Ishikawa (cell line): Measurements from ENCODE around the gene DNAJC21.

Source experiments
- CEBPB ChIP-seq: IDR thresholded peaks from 2 replicates; pipeline ENCODE4 v1.6.1; 2012
- CREB1 ChIP-seq: IDR thresholded peaks from 2 replicates; pipeline ENCODE4 v1.6.1; 2012; ENCODE audit warnings: low read depth
- EGR1 ChIP-seq: IDR thresholded peaks from 2 replicates; pipeline ENCODE4 v1.6.1; 2012
- EP300 ChIP-seq: IDR thresholded peaks from 2 replicates; pipeline ENCODE4 v1.6.1; 2012; ENCODE audit warnings: borderline replicate concordance
- FOXM1 ChIP-seq: IDR thresholded peaks from 2 replicates; pipeline ENCODE4 v1.6.1; 2012; ENCODE audit warnings: low read depth, borderline replicate concordance
- NFIC ChIP-seq: IDR thresholded peaks from 2 replicates; pipeline ENCODE4 v1.6.1; 2012
- RAD21 ChIP-seq: IDR thresholded peaks from 2 replicates; pipeline ENCODE4 v1.6.1; 2012; ENCODE audit warnings: low read depth
- TAF1 ChIP-seq: IDR thresholded peaks from 2 replicates; pipeline ENCODE4 v1.6.1; 2012; ENCODE audit warnings: low read depth, mild to moderate bottlenecking
- TCF12 ChIP-seq: IDR thresholded peaks from 2 replicates; pipeline ENCODE4 v1.6.1; 2012; ENCODE audit warnings: low read depth
- TEAD4 ChIP-seq: IDR thresholded peaks from 2 replicates; pipeline ENCODE4 v1.6.1; 2012
- YY1 ChIP-seq: IDR thresholded peaks from 2 replicates; pipeline ENCODE4 v1.6.1; 2012; ENCODE audit warnings: low read depth
- ZBTB7A ChIP-seq: IDR thresholded peaks from 2 replicates; pipeline ENCODE4 v1.6.1; 2012; ENCODE audit warnings: low read depth
- TF ChIP-seq, protein P1 (sequence below): IDR thresholded peaks from 2 replicates; pipeline ENCODE4 v1.6.1; 2012
- TF ChIP-seq, protein P2 (sequence below): IDR thresholded peaks from 2 replicates; pipeline ENCODE4 v1.6.1; 2012; ENCODE audit warnings: low read depth, mild to moderate bottlenecking
- TF ChIP-seq, protein P3 (sequence below): IDR thresholded peaks from 2 replicates; pipeline ENCODE4 v1.6.1; 2012

Gene DNAJC21

DNA sequence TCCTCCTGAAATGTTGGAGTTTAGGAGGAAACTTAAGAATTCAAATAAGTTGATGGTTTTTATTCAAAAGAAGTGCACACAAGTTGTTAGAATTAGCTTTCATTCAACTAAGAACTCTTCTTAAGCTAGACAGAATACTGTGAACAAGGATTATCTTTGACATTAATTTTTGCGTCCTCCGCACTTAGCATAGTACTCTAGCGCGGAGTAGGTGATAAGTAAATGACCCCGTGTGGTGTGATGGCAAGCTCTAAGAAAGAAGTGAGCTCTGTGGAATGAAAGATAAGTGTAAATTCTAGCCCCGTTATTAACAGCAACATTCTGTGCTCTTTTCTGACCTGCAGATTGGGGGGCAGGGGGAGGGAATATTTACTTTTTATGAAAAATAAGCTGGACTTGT, 12.8 kb upstream of the DNAJC21 start:
- TF ChIP-seq RAD21: no peak
- TF ChIP-seq CREB1: no peak
- TF ChIP-seq, protein P1, sequence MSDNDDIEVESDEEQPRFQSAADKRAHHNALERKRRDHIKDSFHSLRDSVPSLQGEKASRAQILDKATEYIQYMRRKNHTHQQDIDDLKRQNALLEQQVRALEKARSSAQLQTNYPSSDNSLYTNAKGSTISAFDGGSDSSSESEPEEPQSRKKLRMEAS: no peak
- no peak for TF ChIP-seq EP300
- no peak for TF ChIP-seq ZBTB7A
- no peak for TF ChIP-seq EGR1
- TF ChIP-seq CEBPB: no peak
- no peak for TF ChIP-seq YY1
- TF ChIP-seq, protein P2, sequence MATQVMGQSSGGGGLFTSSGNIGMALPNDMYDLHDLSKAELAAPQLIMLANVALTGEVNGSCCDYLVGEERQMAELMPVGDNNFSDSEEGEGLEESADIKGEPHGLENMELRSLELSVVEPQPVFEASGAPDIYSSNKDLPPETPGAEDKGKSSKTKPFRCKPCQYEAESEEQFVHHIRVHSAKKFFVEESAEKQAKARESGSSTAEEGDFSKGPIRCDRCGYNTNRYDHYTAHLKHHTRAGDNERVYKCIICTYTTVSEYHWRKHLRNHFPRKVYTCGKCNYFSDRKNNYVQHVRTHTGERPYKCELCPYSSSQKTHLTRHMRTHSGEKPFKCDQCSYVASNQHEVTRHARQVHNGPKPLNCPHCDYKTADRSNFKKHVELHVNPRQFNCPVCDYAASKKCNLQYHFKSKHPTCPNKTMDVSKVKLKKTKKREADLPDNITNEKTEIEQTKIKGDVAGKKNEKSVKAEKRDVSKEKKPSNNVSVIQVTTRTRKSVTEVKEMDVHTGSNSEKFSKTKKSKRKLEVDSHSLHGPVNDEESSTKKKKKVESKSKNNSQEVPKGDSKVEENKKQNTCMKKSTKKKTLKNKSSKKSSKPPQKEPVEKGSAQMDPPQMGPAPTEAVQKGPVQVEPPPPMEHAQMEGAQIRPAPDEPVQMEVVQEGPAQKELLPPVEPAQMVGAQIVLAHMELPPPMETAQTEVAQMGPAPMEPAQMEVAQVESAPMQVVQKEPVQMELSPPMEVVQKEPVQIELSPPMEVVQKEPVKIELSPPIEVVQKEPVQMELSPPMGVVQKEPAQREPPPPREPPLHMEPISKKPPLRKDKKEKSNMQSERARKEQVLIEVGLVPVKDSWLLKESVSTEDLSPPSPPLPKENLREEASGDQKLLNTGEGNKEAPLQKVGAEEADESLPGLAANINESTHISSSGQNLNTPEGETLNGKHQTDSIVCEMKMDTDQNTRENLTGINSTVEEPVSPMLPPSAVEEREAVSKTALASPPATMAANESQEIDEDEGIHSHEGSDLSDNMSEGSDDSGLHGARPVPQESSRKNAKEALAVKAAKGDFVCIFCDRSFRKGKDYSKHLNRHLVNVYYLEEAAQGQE: no peak
- TF ChIP-seq TAF1: no peak
- no peak for TF ChIP-seq NFIC
- no peak for TF ChIP-seq TEAD4
- TF ChIP-seq, protein P3, sequence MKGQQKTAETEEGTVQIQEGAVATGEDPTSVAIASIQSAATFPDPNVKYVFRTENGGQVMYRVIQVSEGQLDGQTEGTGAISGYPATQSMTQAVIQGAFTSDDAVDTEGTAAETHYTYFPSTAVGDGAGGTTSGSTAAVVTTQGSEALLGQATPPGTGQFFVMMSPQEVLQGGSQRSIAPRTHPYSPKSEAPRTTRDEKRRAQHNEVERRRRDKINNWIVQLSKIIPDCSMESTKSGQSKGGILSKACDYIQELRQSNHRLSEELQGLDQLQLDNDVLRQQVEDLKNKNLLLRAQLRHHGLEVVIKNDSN: no peak
- TF ChIP-seq FOXM1: no peak
- no peak for TF ChIP-seq TCF12

DNA sequence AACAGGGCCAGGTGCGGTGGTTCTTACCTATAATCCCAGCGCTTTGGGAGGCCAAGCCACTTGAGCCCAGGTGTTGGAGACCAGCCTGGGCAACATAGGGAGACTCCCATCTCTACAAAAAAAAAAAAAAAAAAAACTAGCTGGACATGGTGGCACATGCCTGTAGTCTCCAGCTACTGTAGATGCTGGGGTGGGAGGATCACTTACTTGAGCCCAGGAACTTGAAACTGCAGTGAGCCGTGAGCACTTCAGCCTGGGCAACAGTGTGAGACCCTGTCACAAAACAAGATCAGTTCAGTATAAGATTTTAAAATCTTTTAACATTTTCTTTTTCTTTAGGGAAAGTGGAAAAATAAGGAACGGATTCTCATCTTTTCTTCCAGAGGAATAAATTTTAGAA, 11.3 kb upstream of the DNAJC21 start:
- TF ChIP-seq RAD21 (no peak), TCF12 (no peak), CEBPB (no peak), EP300 (no peak), CREB1 (no peak), ZBTB7A (no peak), FOXM1 (no peak), NFIC (no peak), TEAD4 (no peak), TAF1 (no peak), YY1 (no peak), EGR1 (no peak)
- TF ChIP-seq, protein P3: no peak

DNA sequence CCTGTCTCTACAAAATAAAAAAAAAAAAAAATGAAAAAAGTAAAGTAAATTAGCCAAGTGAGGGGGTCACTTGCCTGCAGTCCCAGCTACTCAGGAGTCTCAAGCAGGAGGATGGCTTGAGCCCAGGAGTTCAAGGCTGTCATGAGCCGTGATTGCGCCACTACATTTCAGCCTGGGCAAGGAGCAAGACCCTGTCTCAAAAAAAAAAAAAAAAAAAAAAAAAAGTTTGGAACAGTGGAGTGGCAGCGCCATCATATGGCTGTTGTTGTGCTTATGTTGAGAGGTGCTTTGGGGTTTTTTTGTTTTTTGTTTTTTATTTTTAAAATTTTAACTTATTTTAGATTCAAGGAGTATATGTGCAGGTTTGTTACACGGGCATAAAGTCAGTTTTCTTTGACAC, 10.3 kb upstream of the DNAJC21 start:
- TF ChIP-seq CEBPB (peak; percentile 38; the same call in 1 of the 2 replicates), YY1 (no peak)

DNA sequence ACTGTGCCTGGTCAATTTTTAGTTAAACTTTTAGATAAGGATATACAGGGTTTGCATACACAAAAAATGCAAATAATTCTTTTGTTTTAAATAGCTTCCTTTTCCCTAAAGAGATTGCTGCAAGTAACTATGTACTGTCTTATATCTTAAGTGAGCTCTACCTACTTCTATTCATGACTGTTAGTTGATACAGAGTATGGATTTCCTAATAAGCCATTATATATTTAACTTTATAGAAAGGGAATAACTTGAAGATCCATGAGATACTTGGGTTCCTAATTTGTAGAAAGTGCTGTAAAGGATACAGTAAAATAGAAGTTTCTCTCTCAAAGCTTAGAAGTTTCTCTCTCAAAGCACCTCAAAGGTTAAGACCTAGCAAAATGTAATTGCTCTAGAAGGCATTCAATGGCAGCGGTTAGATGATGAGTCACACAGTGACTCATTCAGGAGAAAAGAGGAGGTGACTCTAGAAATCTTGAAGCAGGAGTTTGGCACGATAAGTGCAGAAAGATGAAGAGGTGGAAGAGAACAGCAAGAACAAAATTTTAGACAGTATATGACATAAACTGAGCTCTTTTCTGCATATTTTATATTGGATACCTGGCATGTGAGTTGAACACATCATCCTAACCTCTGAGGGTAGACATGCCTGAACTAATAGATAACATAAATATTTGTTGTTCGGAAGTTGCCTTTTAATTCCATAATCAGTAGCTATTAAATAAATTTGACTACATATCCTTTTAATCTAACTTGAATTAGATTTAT, 5.5 kb upstream of the DNAJC21 start:
- TF ChIP-seq, protein P1: no peak
- TF ChIP-seq CEBPB (no peak), TCF12 (0 out of 2 replicates have a peak, but pooled peaks have one; percentile 15), FOXM1 (no peak), NFIC (peak; percentile 53), EGR1 (no peak), YY1 (0 out of 2 replicates have a peak, but pooled peaks have one; percentile 20), EP300 (no peak), ZBTB7A (no peak), TAF1 (no peak), TEAD4 (0 out of 2 replicates have a peak, but pooled peaks have one; percentile 14), CREB1 (no peak), RAD21 (no peak)
- TF ChIP-seq, protein P3: no peak
- TF ChIP-seq, protein P2: no peak

DNA sequence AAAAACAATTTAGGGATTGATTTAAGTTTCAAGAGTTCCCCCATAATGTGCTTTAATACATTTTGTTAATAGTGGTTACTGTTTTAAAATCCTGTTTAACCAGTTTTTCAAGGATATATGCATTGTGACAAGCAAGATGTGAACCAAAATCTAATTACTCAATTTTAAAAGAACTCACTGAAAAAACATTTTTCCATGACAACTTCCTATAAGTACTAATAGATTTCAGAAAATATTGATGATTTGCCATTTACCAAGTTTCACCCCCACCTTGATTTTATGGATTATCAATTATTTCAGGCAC, 4.9 kb upstream of the DNAJC21 start:
- TF ChIP-seq, protein P2: no peak
- TF ChIP-seq CREB1: no peak
- no peak for TF ChIP-seq EGR1
- no peak for TF ChIP-seq TCF12
- no peak for TF ChIP-seq TAF1
- TF ChIP-seq NFIC: no peak
